Stimulated activated CD4-positive, alpha-beta T cell treated with anti-CD3 and anti-CD28 coated beads, Interleukin-15, amount 100 ng/mL, for 48 hours (primary cell): ENCODE measurements around the gene FEZF2.

Experiments used
- DNase-seq, 2 donors: peaks; one replicate each; pipeline ENCODE4 v3.0.0-alpha.2; 2020; ENCODE audit warnings: low read depth in 2 of 2

FEZF2 gene

DNA sequence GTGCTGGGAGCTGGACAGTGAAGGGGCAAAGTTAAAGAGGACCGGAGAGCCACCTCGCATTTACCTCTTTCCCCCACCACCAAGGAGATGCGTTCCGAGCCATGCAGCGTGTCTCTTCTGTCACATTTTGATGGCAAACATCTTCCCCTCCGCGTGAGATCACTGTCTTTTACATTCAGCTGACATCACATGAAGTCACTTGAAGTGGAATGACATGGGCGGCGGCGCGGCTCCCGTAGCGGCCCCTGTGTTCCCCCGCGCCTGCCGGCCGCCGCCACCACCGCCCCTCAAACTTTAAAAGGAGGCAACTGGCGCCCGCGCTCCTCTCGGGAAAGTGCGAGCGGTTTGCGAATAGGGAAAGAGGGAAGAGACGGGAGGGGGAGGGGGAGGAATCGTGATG is at the start of gene FEZF2:
TSS of gene FEZF2 (minus strand) at position 336 of the 400 bp plus-strand sequence. CDS start 682 bp downstream, outside the sequence.
- no peak for DNase-seq

DNA sequence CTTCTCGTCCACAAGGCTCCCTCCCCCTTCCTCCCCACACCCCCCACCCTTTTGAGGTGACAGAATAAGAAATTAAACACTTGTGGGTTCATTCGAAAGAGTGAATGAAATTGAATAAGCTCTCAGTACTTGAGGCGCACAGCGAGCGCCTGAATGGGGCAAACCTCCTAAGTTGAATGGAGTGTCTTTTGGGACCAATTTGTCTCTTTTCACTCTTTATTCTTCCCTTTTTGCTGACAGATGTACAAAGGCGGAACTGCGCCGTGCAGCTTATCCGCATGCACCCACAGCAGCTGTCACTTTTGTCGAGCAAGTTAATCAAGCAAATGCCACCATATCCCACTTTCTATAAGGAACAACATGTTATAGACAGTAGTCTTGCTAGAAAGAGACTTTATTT is 47.9 kb upstream of the FEZF2 start:
- no peak for DNase-seq

DNA sequence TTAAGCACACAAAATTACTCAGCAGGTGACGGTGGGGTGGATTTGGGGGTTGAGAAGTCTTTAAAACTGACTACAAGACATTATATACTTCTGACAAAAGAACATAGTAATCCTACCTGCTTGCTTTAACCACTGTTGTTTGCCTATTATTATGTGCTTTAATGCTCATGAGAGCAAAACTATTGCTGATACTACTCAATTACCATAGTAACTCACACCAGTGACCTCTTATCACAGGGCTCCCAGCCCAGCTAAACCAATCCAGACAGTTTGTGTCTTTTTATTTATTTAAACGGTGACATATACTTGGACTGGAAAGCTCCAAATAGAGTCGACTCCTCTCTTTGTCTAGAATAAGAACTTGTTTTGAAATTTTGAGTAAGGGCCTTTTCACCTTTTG is 42.8 kb upstream of the FEZF2 start:
- no peak for DNase-seq

DNA sequence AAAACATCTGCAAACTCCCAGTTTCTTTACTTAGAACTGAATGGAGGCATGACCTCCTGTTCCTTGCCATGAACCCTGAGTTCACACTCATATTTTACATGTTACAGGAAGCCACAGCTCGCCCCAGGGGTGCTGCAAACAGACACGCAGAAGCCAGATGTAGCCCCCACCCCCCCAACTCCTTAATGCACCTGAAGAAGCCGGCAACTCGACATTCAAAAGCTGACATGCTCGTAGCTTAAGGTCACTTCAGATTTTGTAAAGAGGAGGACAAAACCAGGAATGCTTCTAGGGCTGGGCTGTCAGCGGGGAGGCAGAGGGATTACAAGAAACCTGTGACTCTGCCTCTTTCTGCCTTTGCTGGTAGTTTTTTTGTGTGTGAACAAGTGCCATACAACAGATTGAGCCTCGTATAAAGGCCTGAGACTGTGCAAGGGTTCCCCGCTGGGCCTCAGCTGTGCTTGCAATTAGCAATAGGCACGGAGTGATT is 42.0 kb upstream of the FEZF2 start:
- no peak for DNase-seq

DNA sequence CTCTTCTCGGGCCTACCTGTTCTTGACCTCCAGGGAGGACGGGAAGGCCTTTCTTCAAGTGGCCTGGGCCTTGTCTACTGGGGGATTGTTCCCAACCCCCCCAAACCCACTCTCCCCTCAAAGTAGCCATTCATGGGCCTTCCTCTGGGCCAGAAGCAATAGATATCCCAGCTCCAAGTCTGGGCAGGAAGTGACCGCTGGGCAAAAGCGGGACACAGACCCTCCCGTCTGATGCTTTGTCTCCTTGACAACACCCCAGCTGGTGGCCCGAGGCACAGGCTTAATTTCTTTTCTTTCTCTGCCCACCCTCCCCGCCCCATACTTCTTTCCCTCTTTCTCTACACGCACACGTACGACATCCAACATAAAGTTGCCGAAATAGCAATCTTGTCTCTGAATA is 41.4 kb upstream of the FEZF2 start:
- DNase-seq: no peak

DNA sequence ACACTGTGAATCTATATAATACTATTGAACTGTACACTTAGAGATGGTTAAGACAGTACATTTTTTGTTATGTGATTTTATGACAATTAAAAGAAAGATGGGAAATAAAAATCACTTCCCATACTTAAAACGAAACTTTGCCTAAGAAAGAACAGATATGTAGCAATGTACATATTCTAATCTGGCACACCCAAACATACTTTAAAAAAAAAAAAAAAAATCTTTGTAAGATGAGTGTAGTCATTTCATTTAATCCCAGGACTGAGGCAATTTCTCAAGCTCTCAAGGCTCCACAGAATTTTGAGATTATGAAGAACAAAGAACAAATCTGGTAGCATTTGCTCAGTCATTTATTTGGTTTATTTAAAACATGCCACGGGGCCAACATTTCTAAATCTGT is 40.3 kb upstream of the FEZF2 start:
- DNase-seq: no peak

DNA sequence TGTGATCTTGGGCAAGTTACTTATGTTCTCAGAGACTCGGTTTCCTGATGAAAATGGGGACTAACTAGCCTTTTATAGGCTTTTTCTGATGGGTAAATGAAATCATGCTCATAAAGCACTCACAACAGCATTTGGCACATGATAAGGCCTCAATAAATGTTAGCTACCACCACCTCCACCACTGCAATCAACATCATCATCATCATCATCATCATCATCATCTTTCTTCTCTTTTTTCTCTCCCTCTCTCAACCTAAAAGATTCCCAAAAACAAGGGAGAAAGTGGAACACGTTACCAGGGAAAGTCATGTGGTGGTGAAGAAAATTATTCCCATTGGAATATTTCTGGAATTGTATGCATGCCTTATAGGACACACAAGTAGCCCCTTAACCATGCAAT is 33.6 kb upstream of the FEZF2 start:
- DNase-seq: no peak

DNA sequence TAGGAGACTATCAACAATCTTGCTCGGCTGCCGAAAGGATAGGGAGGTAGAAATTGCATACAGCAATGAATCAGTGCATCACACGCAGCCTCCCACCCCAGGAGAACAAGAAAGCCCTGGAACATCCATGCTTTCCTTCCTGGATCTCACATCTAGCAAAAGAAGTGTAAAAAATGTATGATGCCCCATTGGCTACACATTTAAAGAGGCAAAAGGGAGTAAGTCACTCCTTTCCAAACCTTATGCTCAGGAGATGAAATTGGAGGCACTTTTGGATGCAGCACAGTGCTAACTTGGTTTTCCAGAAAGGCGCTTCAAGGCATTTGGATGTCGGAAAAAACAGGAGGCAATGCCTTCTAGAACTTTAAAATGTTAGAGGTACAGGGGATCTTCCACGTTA is 32.2 kb upstream of the FEZF2 start:
- DNase-seq: no peak

DNA sequence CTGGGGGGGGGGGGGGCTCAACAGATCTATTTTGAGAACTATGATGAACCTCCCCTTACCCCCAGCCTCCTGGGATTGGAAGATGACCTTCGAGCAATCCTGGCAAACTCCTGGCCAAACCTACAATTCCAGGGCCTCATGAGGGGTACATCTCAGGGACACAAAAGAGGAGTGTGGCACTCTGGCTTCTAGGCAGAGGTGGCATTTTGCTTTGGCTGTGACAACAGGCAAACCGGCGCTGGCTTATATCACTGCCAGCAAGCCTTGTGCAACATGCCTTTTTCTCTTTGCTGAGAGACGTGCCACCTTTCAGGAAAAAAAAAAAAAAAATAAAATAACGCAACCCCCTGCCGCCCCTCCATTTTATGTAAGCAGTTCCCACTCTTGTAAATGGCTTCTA is 31.8 kb upstream of the FEZF2 start:
- DNase-seq: no peak

DNA sequence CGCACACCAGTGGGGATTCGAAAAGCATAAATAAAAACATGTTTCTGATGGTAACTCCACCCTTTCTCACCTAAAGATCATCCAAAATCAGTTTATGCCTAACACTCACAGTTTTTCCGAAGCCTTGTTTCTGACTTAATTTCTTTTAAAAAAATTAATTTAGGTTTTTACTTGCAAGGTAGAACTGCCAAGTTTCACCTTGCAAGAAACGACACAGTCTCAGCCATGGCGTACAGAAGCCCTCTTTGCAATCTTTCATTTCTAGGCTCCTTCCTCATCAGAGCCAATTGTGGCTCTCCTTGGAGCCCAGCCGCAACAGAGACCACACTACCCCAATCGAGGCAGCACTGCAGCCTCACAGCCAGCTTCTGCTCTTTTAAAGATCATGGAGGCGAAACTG is 31.0 kb upstream of the FEZF2 start:
- no peak for DNase-seq

DNA sequence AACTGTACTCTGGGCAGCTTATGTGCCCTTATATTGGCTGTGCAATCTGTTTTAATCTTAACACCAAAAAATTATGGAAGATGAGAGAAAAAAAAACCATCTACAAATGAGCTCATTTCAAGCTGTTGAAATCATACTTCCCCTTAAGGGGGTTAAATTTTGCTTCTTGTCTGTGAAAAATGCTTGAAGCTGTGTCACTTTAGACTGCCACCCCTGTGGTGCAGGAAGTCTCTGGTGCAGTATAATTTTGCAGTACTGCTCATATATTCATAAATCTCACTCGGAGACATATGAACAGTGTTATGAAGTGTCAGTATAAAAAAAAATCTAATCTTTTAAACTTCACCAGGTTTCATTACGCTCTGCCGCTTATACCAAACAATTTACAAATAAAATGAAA is 30.4 kb upstream of the FEZF2 start:
- DNase-seq: no peak

DNA sequence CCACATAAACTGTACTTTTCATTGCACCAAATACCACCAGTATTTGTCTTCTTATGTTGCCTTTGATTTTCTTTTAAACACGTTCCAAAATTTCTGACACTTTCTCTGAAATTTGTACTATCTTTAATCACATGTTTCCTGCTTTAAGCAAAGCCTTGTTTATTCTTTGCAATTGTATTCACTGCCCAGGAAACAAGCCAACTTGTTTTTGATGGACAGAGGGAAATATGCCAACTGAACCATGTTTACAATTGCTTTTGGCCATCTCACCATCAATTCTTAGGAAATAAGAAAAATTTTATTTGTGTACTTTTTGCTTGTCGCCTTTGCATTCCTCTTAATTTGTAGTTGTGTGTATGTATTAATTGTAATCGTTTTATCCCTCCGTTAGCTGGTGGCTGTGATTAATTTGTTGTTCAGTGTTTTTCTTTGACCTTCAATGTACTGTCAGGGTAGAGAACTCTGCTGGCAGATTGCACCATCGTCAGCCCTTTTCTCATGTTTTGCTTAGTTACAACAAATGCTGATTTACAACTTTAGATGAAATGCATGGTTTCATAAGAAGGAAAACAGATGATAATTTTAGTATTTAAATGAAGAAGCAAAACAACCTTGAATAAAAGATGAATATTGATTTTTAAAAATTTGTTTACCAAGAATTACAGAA is 19.4 kb upstream of the FEZF2 start:
- DNase-seq: no peak

DNA sequence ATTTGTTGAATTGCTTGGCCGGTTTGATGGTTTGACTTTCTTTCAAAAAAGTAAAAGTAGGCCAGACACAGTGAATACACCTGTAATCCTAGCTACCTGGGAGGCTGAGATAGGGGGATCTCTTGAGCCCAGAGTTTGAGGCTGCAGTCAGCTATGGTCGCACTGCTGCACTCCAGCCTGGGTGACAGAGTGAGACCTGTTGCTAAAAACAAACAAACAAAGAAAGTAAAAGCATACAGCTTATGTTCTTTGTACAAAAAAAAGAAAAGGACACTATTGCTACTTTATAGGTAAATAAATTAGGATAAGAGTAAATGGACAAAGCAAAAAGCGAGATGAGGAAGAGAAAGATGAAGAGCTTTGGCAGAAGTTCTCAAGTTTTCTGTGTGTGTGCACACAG is 13.9 kb upstream of the FEZF2 start:
- no peak for DNase-seq

DNA sequence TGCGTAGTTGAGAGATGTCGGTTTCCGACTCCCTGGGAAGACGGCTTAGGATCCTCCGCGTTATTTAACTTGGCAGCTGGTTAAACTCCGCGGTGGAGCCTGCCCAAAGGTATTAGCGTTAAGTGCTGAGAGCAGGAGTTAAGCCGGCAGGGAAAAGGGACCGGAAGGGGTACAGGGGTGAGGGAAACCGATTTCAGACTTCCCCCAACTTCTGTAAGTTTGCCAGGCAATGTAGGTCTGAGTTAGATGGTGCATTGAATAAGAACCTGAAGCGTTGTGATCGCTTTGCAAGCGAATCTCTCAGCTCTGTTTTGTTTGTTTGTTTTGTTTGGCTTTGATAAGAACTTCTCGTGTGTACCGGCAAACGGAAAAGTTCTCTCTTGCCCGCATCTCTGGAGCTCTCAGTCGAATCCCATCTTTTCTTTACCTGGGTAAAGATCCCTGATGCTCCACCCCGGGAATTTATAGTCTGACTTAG is 6.0 kb upstream of the FEZF2 start:
- DNase-seq: no peak

DNA sequence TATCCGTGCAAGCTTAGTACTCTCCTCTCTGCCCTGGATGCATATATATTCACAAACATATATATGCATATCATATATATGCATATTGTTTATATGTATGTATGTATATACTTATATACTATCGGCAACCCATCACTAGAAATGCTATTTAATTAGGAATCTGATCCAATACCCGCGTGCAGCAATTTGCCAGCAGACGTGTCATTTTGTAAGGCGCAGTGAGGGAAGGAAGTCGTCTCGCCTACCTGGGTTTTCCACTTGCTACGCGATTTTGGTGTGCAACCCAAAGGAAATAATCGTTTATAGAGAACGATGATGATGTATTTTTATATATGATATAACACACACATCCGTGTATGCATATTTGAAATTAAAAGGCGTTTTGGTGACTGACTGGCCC is 5.6 kb upstream of the FEZF2 start:
- no peak for DNase-seq

DNA sequence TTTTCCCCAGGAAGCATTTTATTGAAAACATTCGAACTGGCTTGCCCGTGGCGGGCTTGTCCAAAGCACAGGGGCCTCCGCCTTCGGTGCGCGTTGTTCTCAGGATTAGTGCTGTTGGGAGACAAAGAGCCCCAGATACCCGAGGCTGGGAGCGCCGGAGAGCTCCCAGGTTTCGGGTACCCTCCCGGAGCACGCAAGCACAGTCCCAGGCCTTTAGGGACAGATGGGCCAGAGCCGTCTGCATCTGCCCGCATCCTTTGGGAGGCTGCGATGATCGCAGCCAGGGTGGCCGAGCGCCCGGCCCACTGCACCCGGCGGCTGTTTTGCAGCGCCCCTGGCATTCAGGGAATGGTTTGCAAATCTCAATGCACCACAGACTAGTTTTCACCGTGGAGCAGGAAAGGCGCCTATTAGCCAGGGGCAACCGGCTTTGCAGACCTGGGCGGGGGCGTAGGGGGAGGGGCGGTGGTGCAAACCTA is 5.0 kb upstream of the FEZF2 start:
- DNase-seq: no peak

DNA sequence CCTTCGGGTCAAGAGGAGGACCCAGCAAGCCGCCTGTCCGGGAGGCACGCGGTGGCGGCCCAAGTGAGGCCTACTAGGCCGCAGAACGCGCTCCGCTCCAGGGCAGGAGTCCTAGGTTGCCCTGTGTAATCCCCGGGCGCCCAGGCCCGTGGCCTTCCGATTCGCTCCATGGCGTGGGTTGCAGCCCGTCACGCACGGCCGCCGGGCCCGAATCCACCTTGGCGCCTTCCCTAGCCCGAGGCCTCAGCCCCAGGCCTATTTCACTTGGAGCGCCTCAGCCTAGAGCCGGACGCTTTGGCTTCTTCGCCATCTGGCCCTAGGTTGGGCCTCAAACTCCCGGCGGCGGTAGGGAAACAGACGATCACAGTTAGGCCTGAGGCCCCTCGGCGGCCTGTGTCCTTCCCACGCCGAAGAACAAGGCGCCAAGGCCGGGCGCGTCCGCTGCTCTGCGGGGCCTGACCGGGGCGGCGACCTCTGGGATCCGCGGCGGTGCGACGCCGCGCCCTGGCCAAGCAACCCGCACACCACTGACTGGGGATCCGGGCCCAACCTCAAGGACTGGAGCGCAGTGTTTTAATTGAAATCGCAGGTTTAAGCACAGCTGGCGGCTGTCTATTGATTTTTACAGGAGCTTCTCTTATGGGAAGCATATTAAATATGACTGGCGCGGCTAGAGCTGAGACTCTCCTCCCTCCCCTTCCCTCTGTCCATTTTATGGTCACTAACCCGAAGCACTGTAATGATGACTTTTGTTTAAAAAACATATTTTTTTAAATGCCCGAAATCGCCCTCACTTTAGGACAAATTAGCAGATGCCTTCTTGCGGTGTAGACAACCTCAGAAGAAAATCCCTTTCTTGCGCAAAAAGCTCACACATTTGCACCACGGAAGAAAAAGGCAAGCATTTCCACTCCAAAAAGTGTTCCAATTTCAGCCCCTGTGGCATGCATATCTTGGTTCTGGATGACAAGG is 3.8 kb upstream of the FEZF2 start:
- no peak for DNase-seq

DNA sequence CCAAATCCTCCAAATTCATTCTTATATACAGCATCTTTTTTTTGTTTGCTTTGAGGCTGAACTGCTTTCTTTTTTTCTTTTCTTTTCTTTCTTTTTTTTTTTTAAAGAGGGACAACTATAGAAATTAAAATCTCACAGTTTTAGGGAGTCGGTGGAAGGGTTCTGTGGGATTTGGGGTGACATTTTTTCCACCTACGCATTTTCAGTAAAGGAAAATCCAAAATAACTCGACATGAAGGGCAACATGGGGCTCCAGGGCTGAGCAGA is 3.0 kb upstream of the FEZF2 start:
- DNase-seq: no peak

DNA sequence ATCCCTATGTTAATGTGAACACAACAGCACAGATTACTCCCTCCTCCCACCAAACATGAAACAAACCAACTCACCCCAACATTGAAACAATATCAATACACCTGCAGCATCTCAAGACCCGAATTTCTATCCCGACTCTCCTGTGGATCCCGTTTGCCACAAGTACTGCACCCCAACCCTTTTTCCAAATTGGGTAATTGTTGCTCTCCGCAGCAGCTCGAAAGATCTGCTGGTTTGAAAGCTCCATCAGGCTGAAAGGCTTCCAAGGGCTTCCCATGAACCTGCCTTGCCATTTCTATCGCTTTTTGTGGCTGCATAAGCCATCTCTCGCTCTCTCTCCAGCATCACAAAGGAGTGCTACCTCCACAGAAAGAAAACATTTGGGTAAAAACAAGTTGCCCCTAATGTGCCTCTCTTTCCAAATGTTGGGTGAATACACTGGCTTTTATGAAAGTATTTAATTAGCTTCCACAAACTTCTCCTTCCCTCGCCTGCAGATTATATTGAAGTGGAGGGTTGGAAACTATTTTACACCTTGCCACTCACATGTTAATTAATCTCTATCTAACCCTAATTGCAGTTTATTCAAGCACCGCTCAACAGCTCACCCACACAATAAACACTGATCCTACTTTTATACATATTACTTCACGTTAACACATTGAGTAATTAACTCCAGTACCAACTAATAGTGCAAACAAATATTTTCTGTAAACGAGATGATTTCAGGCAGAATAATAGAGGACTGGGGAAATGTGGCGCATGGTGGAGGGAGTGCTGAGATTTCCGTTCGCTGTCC is 2.5 kb upstream of the FEZF2 start:
- no peak for DNase-seq

DNA sequence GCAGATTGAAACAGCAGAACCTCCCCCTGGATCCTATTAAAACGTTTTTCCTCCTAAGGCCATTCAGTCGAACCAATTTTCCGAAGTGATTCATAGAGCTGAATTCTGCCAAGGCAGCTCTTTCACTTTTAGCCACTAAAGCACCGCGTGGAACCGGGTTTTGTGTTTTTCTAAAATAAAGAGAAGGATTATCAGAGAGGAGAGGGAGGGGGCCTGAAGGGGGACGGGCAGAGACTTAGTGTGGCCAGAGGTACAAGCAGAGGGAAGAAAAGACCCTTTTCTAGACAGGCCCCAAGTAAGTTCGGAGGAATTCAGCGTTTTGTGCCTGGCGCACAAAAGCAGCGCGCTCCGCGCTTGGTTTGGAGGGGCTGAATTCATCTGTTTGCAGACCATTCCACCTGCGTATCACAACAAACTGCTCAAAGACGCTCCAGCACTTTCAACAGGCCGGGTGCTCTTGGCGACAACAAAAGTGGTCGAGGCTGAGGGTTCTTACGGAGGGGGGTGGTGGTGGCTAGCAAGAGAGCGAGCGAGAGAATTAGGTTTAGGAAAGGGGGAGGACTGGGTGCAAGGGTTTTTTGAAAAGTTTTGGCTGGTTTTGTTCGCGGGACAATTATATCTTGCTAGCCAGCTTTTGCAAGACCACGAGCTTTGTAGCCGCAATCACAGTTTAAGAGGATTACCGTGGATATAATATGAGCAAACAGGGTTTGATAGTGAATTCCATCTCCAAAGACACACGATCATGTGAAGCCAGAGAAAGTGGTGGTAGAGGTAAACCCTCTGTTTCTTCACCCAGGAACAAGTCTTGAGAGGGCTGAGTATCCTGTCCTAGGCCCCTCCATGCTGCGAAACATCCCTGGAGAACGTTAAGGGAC is 1.2 kb upstream of the FEZF2 start:
- no peak for DNase-seq

DNA sequence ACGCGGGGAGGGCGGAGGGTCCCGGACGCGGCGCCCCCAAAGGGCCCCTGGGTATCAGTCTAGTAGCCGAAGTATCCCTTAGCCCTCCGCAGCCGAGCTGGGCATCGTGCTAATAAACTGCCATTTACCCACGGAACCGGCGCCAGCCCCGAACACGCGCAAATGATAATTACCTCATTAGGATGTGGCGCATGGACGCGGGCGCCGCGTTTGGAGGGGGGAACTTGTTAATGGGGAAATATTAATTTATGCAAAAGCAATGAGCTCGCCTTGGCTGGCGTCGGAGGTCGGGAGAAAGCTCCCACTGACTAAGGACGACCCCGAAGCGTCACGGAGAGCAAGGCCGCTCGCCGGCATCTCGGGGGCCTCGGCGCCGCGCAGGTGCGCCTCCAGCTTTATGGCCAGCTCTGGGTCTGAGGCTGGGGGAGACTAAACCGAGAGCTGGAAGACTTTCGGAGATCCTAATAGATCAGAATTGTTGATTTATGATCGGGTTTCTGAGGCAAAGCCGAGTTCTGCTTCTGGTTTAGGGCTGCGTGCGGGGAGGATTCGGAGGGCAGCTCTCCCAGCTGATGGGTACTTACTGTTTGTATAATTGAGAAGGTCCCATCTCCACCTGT is 474 bp upstream of the FEZF2 start:
- no peak for DNase-seq
